Neutrophil (primary cell): Measurements from ENCODE around the gene ZBTB18.

Experiments used
- H3K27ac ChIP-seq: fragments of 200-600 bp; sonication (generic); 2 replicates; pipeline ENCODE4 v1.5.1; 2016; ENCODE audit warnings: mild to moderate bottlenecking, moderate library complexity
- H3K27me3 ChIP-seq: fragments of 200-600 bp; sonication (generic); 2 replicates; pipeline ENCODE4 v1.6.0; 2016; ENCODE audit warnings: mild to moderate bottlenecking
- H3K36me3 ChIP-seq: fragments of 200-600 bp; sonication (generic); 2 replicates; pipeline ENCODE4 v1.5.1; 2017
- H3K4me1 ChIP-seq, 2 experiments: fragments of 200-600 bp in 1 of 2; sonication (generic) in 1 of 2; 1 replicate in 1 of 2; 2 replicates in 1 of 2; pipeline versions ENCODE4 v1.5.1 to v1.6.1; 2013 to 2016; ENCODE audit warnings: low read depth in 1 of 2, low read length in 1 of 2, mild to moderate bottlenecking in 1 of 2, moderate library complexity in 1 of 2; ENCODE audit not compliant: control insufficient read depth in 1 of 2, insufficient read depth in 1 of 2
- H3K4me3 ChIP-seq, 2 experiments: fragments of 200-600 bp in 1 of 2; sonication (generic) in 1 of 2; 1 replicate in 1 of 2; 2 replicates in 1 of 2; pipeline ENCODE4 v1.5.1; 2013 to 2016; ENCODE audit warnings: low read depth in 1 of 2, low read length in 1 of 2, mild to moderate bottlenecking in 1 of 2, moderate library complexity in 1 of 2
- H3K9me3 ChIP-seq: fragments of 200-600 bp; sonication (generic); 2 replicates; pipeline ENCODE4 v1.5.1; 2016
- CTCF ChIP-seq: fragments of 200-600 bp; sonication (generic); IDR thresholded peaks from 2 replicates; pipeline ENCODE4 v1.5.1; 2016; ENCODE audit warnings: antibody characterized with exemption

ZBTB18 gene

DNA sequence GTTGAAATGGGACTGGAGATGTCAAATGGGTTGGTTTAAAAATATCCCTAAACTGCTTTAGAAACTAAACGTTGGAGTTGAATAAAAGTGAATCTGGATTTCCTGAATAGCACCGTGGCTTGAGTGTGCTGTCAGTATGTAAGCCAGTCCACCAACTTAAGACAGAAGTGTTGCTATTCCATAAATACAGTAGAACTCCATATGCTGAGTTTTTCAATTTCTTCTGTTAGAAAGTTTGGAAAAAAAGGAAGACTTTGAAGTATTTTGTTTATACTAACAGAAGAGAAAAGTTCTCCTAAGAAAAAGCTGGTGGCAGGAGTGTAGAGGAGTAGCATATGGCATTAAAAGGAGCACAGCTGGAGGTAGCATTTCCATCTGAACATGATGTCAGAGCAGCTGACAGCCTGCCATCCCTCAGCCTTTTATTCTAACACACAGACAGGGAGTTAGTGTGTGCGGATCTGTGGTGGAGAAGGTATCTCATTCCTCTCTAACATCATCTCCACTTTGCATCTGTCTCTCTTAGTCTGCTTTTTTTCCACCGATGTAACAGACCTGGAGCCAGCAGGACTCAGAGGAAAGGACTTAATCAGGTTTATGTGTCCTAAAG is at the start of gene ZBTB18:
Gene ZBTB18 (plus strand): TSS at position 449 of the 610 bp plus-strand sequence. CDS start 149 bp downstream, at position 598.
- Histone ChIP-seq H3K36me3 (peaks cover 25% of the 10 kb centered on the region), H3K4me3 (peak within 1 kb of the TSS; percentile 79 to 96), H3K27ac (peak within 1 kb of the TSS; percentile 99), H3K27me3 (no peaks in the 10 kb centered on the region), H3K9me3 (no peaks in the 10 kb centered on the region), H3K4me1 (peaks cover 48 to 53% of the 10 kb centered on the region in 2 experiments)
- TF ChIP-seq CTCF: no peak

DNA sequence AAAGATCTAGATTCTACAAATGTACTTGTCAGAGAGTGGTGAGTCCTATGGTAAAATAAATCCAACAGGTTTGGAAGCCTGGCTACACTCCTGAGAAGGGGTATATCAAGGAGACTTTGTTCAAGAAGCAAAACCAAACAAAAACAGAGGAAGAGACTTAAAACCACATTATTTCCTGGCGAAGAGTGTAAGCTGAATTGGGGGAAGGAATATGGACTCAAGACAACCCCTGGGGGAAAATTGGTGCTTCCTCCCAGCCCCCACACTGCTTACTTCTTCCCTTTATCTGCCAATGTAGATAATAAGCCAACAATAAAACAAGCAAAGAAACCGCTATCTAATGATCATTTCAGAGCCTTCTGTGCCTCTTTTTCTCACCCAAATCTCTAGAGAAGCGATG is 48.4 kb upstream of the ZBTB18 start:
- Histone ChIP-seq H3K36me3 (no peaks in the 10 kb centered on the region), H3K27ac (no peak overlapping the region), H3K4me1 (no peaks in the 10 kb centered on the region), H3K27me3 (no peaks in the 10 kb centered on the region), H3K9me3 (no peaks in the 10 kb centered on the region), H3K4me3 (no peak overlapping the region)
- TF ChIP-seq CTCF: no peak

DNA sequence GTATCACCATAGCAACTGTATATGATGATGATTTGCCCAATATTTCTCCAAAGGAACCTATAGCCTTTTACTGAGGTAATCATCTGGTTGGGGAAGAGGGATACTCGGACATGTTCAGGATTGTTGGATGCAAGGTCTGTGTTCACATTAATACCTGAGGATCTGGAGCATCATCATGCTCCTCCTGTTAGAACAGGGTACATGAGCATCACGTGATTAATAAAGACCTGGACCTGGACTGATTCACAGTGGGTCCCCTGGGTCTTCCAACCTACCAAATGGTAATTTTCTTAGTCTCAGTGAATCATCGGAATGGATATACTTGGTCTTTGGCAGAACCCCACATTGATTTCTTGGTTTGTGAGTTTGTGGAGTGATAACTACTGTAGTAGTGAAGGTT is 45.6 kb upstream of the ZBTB18 start:
- H3K27ac ChIP-seq: no peak overlapping the region
- H3K27me3 ChIP-seq: no peaks in the 10 kb centered on the region
- H3K36me3 ChIP-seq: no peaks in the 10 kb centered on the region
- H3K4me1 ChIP-seq: no peaks in the 10 kb centered on the region
- H3K9me3 ChIP-seq: no peaks in the 10 kb centered on the region
- H3K4me3 ChIP-seq: no peak overlapping the region
- no peak for TF ChIP-seq CTCF

DNA sequence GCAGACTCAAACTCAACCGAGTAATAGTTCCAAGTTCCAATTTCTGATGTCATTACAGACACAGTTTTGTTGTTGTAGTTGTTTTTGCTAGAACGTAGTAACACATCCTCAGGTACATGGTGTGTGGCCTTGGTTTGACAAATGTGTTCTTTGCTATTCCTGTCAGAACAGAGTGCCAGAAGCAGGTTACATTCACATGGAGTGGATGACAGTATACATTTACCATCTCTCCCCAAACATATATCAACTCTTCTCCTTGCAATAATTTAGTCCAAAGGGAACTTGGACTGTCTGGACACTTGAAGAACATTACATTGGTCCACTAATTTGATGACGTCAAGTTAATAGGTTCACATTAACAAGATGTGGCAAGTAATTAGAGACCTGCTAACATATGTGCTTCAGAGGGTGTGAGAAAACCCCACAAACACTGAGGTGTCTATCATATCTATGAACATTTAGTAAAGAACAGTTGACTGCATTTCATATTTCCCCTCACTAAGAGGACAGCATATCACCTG is 44.6 kb upstream of the ZBTB18 start:
- TF ChIP-seq CTCF: no peak
- Histone ChIP-seq H3K36me3 (no peaks in the 10 kb centered on the region), H3K4me3 (no peak overlapping the region), H3K27ac (no peak overlapping the region), H3K27me3 (no peaks in the 10 kb centered on the region), H3K9me3 (no peaks in the 10 kb centered on the region), H3K4me1 (no peaks in the 10 kb centered on the region)

DNA sequence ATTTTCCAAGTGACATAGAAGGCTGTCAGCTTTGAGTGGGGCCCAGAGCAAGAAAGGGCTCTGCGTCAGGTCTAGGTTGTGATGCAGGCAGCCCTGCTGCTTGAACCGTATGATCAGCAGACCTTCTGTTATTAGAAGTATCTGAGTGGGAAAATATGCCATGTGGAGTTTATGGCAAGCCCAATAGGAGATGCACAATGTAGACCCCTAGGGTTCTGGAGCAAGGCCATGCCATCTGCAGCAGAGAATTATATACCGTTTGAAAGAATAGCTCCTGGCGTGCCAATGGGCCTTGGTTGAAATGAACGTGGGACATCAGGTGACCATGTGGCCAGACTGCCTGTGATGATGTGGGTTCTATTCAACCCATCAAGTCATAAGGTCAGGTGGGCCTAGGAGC is 44.1 kb upstream of the ZBTB18 start:
- Histone ChIP-seq H3K4me3 (no peak overlapping the region), H3K27ac (no peak overlapping the region), H3K9me3 (no peaks in the 10 kb centered on the region), H3K4me1 (no peaks in the 10 kb centered on the region), H3K36me3 (no peaks in the 10 kb centered on the region), H3K27me3 (no peaks in the 10 kb centered on the region)
- no peak for TF ChIP-seq CTCF
